ENCODE results near the gene TRIM44.
"Not testable (repeated sequence)": the region's sequence is repeated elsewhere in the genome, so short reads cannot be mapped to it uniquely, and the experiment has no call there.

The TRIM44 gene

DNA sequence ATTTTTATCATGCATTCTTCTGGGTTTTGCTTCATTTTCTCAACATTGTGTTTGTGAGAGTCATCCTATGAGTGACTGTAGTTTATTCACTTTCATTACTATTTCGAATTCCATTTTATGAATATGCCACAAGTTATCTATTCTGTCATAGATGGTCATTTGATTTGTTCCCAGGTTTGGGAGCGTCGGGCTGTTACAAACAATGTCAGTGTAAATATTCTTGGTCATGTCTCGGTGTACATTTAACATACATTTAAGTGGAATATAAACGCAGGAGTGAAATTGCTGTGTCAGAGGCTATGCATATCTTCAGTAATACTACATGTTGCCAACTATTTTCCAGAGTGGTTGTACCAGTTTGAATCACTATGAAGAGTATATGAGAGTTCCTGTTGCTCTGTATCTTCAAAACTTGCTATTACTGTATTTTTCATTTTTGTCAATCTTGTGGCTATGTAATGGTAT lies 2.4 kb downstream of the TRIM44 start:
- DNase-seq (ENCODE audit: extremely low spot score) = no peak
- CTCF ChIA-PET = interaction anchor here (1.1 to 2.2 kb wide), 2 partner anchors 9 to 11 kb away, joined by 5 read pairs; no protein-coding TSS in a partner anchor

DNA sequence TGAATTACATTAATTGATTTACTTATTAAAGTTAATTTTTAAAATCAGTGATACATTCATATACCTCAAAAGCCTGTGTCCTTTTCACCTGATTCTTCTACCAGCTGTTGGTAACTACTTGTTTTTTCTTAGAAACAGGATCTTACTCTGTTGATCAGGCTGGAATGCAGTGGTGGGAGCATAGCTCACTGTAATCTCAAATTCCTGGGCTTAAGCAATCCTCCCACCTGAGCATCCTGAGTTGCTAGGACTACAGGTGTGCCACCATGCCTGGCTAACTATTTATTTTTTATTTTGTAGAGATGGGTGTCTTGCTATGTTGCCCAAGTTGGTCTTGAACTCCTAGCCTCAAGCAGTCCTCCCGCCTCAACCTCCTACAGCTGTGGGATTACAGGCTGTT lies 4.7 kb downstream of the TRIM44 start:
- TF ChIP-seq, protein P1, sequence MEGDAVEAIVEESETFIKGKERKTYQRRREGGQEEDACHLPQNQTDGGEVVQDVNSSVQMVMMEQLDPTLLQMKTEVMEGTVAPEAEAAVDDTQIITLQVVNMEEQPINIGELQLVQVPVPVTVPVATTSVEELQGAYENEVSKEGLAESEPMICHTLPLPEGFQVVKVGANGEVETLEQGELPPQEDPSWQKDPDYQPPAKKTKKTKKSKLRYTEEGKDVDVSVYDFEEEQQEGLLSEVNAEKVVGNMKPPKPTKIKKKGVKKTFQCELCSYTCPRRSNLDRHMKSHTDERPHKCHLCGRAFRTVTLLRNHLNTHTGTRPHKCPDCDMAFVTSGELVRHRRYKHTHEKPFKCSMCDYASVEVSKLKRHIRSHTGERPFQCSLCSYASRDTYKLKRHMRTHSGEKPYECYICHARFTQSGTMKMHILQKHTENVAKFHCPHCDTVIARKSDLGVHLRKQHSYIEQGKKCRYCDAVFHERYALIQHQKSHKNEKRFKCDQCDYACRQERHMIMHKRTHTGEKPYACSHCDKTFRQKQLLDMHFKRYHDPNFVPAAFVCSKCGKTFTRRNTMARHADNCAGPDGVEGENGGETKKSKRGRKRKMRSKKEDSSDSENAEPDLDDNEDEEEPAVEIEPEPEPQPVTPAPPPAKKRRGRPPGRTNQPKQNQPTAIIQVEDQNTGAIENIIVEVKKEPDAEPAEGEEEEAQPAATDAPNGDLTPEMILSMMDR (IDR thresholded peaks at IDR 0.05; ENCODE audit: control extremely low read depth, extremely low read depth, low read depth, missing control alignments) = no peak
- no peak for DNase-seq (ENCODE audit: extremely low spot score)
- POLR2A ChIA-PET = no interaction called here
- CTCF ChIA-PET = interaction anchor here (1.2 to 2.1 kb wide), 2 partner anchors 155 to 1079 kb away, joined by 3 to 5 read pairs; no protein-coding TSS in a partner anchor

More for the DNA sequence above, 2.4 kb downstream of the TRIM44 start:
- POLR2A ChIA-PET = no interaction called here
- TF ChIP-seq, protein P1 (IDR thresholded peaks at IDR 0.05; ENCODE audit: control extremely low read depth, extremely low read depth, low read depth, missing control alignments) = no peak

DNA sequence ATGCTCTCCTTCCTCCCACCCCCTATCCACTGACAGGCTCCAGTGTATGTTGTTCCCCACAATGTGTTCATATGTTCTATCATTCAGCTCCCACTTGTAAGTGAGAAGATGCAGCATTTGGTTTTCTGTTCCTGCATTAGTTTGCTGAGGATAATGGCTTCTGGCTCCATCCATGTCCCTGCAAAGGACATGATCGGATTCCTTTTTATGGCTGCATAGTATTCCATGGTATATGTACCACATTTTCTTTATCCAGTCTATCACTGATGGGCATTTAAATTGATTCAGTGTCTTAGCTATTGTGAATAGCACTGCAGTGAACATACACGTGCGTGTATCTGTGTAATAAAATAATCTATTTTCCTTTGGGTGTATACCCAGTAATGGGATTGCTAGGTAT lies 5.8 kb downstream of the TRIM44 start:
- POLR2A ChIA-PET; DNase-seq (ENCODE audit: extremely low spot score): not testable (repeated sequence)
- CTCF ChIA-PET = interaction anchor here (1.2 to 2.1 kb wide), 2 partner anchors 154 to 1078 kb away, joined by 3 to 5 read pairs; no protein-coding TSS in a partner anchor

DNA sequence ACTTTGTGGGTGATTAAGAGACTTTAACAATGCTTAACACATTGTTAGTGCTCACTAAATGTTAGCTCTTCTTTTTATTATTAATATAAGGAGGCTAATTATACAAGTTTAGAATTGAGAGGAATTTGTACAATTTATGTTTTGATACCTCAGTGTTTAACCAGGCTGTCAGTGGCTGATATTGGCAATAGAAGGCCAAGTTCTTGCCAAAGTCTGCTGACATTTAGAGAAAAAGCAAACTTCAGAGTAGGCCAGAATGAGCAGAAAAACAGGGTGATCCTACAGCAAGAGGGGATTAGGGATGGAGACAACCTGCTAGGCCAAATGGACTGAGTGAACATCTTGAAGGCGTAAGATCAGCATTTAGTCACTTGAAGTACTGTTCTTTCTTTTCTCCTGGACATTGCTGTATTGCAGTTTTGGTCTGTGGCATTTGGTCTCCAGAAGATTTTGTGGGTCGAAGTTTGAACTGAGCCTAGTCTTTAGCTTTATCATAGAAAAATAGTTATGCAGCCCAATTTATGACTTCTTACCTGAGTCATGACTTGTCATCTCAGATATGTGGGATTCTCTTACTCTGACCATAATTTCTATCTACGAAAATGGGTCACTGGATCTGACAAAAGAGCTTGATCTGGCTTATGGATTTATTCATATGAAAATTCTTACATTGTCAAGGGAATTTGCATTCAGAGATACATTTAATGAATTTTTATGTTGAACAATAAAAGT lies 9.0 kb downstream of the TRIM44 start:
- DNase-seq (ENCODE audit: extremely low spot score) = no peak
- CTCF ChIA-PET = no interaction called here
- TF ChIP-seq, protein P1 (IDR thresholded peaks at IDR 0.05; ENCODE audit: control extremely low read depth, extremely low read depth, low read depth, missing control alignments) = no peak
- POLR2A ChIA-PET = no interaction called here

DNA sequence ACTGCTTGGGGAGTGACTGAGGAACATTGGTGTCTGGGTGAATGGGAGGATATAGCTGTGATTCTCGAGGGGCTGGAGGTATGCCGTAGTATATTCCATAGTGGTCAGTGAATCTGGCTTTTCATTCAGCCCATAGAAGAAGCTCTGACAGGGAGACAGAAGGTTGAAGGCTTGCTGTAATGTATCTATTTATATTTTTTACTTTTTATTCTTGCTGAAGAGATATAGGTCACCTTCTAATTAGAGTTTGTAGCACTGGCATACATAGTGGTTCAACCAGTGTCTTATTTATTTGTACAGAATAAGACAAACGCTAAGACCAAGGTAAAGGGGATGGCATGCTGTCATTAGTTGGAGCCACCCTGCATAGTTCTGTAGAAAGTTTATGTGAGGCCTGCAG lies 10.0 kb downstream of the TRIM44 start:
- CTCF ChIA-PET = interaction anchor here (1.2 kb wide), 1 partner anchor 150 kb away, joined by 5 read pairs; no protein-coding TSS in a partner anchor
- TF ChIP-seq, protein P1 (IDR thresholded peaks at IDR 0.05; ENCODE audit: control extremely low read depth, extremely low read depth, low read depth, missing control alignments) = no peak
- no peak for DNase-seq (ENCODE audit: extremely low spot score)
- POLR2A ChIA-PET = no interaction called here

DNA sequence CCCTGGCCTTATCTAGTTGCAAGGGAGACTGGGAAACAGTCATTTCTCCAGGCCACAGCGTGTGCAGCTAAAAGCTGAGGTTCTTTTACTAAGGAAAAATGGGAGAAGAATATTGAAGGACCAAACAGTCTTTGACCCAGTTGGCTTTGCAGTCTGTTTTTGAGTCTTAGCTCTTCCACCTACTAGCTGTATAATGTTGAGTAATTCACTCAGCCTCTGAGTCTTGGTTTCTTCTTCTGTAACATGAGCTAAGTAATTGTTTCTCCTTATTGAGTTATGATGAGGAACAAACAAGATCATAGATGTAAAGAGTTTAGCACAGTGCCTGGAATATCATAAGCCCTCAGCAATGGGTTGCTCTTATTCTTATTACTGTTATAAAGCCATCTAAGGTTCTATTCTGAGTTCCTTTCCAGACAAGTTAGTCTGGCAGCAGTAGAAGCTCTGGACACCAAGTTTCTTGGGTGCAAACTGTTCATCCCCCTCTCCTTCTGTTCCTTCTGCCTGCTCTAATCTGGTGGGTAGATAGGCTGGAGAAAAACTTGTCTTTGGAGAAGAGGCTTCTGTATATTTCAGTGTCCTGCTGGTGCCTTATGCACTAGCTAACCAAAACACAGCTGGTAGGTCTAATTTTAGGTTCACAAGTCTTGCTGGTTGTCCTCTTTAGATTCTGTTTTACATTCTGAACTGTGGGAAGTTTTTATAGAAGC lies 13.5 kb downstream of the TRIM44 start:
- ChIA-PET POLR2A (no interaction called here), CTCF (interaction anchor here (1.0 to 1.7 kb wide), 4 partner anchors 10 to 146 kb away, joined by 3 to 5 read pairs (median 5); no protein-coding TSS in a partner anchor)
- TF ChIP-seq, protein P1 (IDR thresholded peaks at IDR 0.05; ENCODE audit: control extremely low read depth, extremely low read depth, low read depth, missing control alignments) = no peak
- DNase-seq (ENCODE audit: extremely low spot score) = no peak

DNA sequence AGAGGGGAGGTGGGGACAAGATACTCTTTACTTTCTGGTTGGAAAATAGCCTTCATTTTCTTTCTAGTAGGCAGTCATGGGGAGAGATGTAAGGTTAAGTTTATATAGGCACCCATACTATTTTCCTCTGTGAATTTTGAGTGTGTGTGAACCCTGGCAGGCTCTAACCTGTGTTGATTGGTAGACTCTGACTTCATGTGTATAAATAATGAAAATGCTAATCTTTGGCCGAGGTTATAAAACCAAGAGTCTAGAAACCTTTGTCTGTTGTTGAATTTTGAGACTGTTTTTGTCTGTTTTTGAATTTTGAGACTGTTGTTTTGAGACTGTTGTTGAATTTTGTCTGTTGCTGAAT lies 14.0 kb downstream of the TRIM44 start:
- CTCF ChIA-PET = interaction anchor here (1.6 to 1.7 kb wide), 3 partner anchors 11 to 146 kb away, joined by 5 read pairs; no protein-coding TSS in a partner anchor
- TF ChIP-seq, protein P1 (IDR thresholded peaks at IDR 0.05; ENCODE audit: control extremely low read depth, extremely low read depth, low read depth, missing control alignments) = no peak
- POLR2A ChIA-PET = no interaction called here
- no peak for DNase-seq (ENCODE audit: extremely low spot score)

Data from GM10248 (cell line).